NB4 (cell line): Measurements from ENCODE around the gene POLA1.

Experiments used
- CTCF ChIP-seq: IDR thresholded peaks from one replicate; pipeline ENCODE4 v1.5.1; 2012; ENCODE audit warnings: low read depth, low read length
- POLR2A ChIP-seq: IDR thresholded peaks from 2 replicates; pipeline ENCODE4 v1.6.1; 2011; ENCODE audit warnings: mild to moderate bottlenecking; ENCODE audit not compliant: insufficient read length; ENCODE audit errors: extremely low read depth

GRCh38 chrX:25002661-25003020 is 308.9 kb downstream of the POLA1 start:
- TF ChIP-seq CTCF (no peak), POLR2A (no peak)
